ENCODE measurements around the gene MAD1L1.

DNA sequence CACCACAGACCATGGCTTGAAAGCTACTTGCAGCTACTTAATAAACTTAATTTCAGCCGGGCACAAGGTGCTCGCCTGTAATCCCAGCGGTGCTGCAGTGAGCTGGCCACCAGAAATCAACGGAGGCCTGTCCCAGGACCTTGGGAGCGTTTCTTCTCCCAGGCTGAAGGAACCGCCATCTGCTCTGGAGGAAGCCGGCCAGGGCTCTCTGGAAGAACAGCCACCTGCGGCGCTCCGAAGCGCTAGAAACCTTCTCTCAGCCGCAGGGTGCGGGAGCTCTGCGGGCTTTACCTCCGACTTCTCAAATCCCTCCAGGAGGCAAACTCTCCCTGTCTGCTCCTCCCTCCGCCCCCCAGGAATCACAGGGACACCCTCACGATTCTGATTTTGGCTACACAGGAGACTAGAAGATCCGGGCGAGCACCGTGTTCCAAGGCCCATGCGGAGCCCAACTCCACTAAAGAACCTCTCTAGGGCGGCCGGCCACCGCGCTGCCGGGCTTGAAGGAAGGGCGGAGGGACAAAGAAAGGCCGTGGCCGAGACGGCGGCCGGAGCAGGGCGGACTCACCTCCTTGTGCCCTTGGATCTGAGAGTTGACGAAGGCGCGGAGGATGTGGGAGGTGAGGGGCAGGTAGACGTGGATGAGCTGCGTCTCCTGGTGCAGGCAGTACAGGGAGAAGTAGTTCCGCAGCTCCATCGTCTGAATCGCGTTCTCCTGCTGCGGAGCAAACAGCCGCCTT lies 23.7 kb upstream of the MAD1L1 start:
- TF ChIP-seq, protein P1, sequence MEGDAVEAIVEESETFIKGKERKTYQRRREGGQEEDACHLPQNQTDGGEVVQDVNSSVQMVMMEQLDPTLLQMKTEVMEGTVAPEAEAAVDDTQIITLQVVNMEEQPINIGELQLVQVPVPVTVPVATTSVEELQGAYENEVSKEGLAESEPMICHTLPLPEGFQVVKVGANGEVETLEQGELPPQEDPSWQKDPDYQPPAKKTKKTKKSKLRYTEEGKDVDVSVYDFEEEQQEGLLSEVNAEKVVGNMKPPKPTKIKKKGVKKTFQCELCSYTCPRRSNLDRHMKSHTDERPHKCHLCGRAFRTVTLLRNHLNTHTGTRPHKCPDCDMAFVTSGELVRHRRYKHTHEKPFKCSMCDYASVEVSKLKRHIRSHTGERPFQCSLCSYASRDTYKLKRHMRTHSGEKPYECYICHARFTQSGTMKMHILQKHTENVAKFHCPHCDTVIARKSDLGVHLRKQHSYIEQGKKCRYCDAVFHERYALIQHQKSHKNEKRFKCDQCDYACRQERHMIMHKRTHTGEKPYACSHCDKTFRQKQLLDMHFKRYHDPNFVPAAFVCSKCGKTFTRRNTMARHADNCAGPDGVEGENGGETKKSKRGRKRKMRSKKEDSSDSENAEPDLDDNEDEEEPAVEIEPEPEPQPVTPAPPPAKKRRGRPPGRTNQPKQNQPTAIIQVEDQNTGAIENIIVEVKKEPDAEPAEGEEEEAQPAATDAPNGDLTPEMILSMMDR (conservative IDR thresholded peaks at IDR 0.05; ENCODE audit: low read length), result no peak
- no peak for TF ChIP-seq EZH2phosphoT487 (IDR thresholded peaks at IDR 0.05; ENCODE audit: borderline replicate concordance, low read depth, low read length)

All from OCI-LY7 (cell line).